ENCODE results near the gene MYT1.

Gene MYT1

DNA sequence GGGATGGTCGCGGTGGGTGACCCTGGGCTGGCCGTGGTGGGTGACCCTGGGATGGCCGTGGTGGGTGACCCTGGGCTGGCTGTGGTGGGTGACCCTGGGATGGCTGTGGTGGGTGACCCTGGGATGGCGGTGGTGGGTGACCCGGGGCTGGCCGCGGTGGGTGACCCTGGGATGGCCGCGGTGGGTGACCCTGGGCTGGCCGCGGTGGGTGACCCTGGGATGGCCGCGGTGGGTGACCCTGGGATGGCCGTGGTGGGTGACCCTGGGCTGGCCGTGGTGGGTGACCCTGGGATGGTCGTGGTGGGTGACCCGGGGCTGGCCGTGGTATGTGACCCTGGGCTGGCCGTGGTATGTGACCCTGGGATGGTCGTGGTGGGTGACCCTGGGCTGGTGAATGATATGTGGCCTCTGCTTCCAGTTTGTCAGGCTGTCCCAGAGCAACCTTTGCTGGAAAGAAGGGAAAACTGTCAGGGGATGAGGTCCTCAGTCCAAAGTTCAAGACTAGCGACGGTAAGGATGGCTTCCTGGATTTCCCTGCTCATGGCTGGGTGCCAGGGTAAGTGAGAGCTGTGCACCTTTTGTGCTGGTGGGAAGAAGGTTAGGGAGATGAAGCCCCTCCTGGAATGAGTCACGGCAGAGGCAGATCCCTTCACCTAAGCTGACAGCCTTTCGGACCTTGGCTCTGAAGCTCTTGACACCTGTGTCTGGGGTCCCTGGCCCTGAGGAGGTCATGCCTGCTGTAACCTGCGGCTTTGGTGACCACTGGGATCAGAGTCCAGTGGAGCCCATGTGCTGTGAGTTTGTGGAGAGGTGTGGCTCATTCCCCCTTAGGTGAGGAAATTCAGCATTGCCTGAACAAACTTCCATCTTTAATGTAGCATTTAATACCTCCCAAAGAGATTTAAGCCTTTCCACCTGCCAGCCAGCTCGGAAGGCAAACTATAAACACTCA lies 72.2 kb downstream of the MYT1 start:
- no peak for DNase-seq

- DNase-seq, result no peak
Measured at GRCh38 chr20:64237316-64237715, 73.1 kb downstream of the MYT1 start.

DNA sequence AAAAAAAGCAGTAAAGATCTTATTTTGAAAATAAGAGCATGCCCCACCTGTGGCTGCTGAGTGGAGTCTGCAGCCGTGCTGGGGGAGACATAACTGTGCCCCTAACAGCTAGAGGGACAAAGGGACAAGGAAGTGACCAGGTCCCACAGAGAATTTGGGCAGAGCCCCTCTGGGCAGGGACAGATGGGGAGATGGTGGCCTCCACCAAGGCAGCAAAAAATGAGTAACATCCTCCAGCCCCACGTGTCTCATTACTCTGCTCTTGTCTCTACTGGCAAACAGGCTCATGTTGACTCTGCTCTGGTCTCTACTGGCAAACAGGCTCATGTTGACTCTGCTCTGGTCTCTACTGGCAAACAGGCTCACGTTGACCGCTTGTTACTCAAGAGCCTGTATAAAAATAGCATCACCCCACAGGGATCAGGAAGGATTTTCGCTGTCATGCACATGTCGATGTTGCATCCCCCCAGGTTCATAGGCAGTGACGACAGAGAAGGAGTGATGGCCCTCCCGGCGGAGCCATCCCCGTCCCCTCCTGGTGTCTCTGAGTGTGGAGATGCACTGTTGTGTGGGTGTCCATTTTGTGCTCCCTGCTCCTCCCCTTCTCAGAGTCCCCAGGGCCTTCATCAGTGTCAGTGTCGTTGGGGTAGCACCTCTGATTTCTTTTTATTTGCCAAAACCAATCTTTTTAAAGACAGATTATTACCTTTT lies 74.0 kb downstream of the MYT1 start:
- DNase-seq, result no peak

GRCh38 chr20:64238851-64239387 lies 74.7 kb downstream of the MYT1 start:
- no peak for DNase-seq

GRCh38 chr20:64239449-64240242 lies 75.4 kb downstream of the MYT1 start:
- no peak for DNase-seq

DNA sequence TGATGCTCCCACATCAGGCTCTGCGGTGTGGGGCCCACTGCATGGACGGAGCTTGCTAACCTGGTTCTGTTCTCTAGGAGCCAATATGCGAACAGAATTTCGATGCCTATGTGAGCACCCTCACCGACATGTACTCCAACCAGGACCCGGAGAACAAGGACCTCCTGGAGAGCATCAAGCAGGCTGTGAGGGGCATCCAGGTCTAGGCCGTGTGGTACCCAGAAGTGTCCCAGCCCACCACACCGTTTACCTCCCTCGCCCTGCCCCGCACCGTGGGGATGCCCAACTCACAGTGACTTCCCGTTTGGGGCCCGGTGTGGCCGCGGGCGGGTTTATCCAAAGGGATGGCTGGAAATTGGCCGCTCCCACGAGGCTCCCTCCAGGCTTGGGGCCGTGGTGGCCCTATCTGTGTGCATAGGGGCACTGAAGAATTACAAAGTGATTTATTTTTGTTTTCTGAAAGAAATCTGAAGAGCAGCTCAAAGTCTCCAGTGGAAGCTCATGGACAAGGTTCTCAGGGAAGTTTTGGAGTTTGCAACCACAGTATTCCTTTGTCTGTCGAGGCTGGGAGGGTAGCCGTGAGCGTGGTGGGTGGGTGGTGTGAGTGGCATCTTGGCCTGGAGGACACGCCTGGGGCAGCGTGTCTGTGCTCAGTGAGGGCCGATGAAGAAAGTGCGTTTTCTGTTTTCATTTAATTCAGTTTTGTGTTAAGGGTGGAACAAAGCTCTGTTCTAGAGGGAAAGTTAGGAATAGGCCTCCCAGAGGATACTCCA lies 76.2 kb downstream of the MYT1 start:
- no peak for DNase-seq

GRCh38 chr20:64241061-64241460 lies 76.8 kb downstream of the MYT1 start:
- no peak for DNase-seq

- DNase-seq, result no peak
Measured at GRCh38 chr20:64242003-64242796, 77.9 kb downstream of the MYT1 start.

DNA sequence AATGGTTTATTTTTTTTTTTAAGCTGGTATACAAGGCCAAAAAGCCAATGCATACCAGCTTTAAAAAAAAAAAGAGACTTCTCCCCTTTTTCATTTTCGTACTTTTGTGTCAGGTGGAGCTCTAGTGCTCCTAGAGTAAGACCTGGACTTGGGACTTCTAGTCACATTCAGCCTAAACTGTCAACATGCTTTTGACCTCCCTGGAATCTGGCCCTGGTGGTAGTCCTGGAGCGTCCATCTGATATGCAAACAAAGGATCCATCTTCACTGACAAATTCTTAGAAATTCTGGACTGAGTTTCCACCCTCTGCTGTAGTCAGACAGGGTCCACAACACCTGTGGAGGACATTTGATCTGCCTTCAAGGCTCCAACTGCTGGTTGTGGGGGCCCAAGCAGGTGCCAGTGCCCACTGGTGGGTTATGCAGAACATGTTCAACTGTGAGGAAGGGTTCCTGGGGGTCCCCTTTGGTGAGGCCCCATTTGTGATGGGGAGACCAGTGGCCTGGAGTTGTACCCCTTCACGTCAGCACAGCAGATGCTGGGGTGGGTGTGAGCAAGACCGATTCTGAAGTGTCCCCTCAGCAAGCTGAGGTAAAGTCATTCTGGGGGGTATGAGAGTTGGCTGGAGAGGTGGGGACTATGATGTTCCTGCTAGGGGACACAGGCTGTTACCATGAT lies 78.7 kb downstream of the MYT1 start:
- no peak for DNase-seq

GRCh38 chr20:64244281-64244805 lies 80.1 kb downstream of the MYT1 start:
- DNase-seq, result no peak

DNA sequence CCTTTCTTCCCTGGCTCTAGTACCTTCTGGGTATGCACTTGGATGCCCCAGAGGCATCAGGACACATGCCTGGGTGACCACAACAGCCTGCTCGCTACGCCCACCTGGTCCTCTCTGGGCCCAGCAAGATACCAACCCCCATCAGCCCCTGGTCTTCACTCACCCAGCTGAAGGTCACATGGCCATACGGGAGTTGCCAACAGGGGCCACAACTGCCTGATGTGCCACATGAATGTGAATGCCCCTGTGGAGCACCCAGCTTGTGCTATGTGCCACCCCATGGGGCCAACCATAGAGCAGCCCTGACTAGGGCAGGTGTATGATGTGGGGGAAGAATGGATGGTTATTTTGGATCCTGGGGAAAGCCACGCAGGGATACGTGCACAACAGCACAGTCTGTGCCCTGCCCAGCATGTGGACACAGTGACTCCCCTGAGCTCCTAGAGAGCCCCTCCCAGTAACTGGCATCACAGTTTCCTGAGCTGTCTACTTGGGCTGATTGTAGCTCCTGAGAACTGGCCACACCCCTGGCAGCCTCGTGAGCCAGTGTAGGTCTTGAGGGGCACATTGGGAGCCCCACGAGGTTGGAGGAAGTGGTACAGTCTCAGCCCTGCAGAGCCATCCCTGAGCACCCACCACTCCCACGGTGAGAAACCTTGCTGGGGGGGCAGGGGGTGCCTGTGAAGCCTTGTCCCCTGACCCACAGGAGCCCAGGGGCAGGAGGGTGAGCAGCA lies 80.8 kb downstream of the MYT1 start:
- DNase-seq, result no peak

GRCh38 chr20:64245746-64246595 lies 81.7 kb downstream of the MYT1 start:
- no peak for DNase-seq

GRCh38 chr20:64246616-64247306 lies 82.5 kb downstream of the MYT1 start:
- DNase-seq, result no peak

- DNase-seq, result no peak
Measured at GRCh38 chr20:64247307-64247618, 83.0 kb downstream of the MYT1 start.

DNA sequence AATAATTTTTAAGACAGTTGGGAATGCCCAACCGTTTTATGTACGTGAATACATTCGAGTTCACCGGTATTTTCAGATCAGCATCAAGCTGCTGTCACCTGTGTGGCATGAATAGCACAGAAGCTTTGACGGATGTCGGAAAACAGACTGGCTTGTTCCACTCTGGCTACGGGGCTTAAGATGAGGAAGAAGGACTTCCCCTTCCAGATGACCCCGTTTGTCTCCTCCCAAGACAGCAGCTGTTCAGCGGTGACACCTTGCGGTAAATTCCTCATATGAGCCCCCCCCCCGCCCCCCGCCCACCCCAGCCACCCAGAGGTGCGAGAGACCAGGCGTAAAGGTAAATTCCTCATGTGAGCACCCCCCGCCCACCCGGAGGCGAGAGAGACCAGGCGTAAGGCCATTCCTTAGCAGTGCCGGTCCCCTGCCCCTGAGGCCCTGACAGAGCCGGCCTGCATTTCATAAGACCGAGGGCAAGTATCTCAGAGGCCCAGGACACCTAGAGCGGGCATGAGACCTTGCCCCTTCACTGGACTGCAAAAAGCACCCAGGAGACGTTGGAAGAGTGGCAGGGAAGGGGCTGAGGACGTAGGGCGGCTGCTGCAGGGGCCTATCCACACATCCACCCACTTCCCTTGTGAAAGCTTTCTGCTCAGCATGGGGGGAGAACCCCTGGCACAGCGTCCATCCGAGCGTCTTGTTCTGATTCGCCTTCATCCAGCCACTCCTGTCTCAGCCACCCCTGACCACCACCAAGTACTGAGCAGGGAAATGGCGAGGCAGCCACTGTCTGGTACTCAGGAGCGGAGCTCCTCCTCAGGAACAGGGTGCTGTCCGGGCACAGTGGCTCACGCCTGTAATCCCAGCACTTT lies 84.0 kb downstream of the MYT1 start:
- DNase-seq, result no peak

GRCh38 chr20:64250027-64250426 lies 85.8 kb downstream of the MYT1 start:
- no peak for DNase-seq

DNA sequence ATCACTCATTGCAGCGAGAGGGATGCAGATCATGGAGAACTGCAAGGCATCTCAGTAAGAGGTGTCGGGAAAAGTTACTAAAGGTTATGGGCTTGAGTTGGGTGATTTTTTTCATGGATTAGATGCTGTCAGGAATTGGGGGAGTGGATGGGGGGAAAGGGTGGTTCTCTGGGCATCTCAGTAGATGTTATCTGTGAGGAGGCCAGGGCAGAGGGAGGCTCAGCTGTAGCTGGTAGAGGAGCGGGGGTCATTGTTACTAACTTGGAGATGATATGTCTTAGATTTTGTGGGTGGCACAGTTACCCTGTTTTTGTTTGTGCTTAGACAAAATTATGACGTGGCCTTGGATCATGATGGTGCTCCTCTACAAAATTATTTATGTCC lies 88.7 kb downstream of the MYT1 start:
- DNase-seq, result no peak
